Mesenteric fat pad (tissue), 1 donor: ENCODE results near the gene CDK2AP2. TPM values are rescaled to one million over a fixed set of nuclear protein-coding genes. Genes with fewer than 3 reads are reported as not detected.

Experiments used
- DNase-seq: peaks from one replicate; pipeline ENCODE4 v3.0.0-alpha.2; 2020; ENCODE audit warnings: low spot score
- total RNA-seq: library from RNA; stranded (reverse); fragmentation: NEBNext Ultra II Directional; extraction: Animal tissue kit (Norgen Biotek cat#: 25700); gene quantifications from one replicate; pipeline ENCODE4 v1.2.1, GENCODE V29; 2021
- donor health status: DM: yes; HTN: yes; CAD: no.

CDK2AP2 gene
- total RNA-seq, 1 donor from 2014 or later: 59.6 TPM

- DNase-seq: no peak
Measured at GRCh38 chr11:67504005-67504949, 3.7 kb downstream of the CDK2AP2 start.

GRCh38 chr11:67503119-67504004 is 4.6 kb downstream of the CDK2AP2 start:
- DNase-seq: no peak

- DNase-seq: no peak
Measured at GRCh38 chr11:67502328-67502979, 5.5 kb downstream of the CDK2AP2 start.

GRCh38 chr11:67501854-67502253 is 6.1 kb downstream of the CDK2AP2 start:
- no peak for DNase-seq

- DNase-seq: no peak
Measured at GRCh38 chr11:67500831-67501715, 6.9 kb downstream of the CDK2AP2 start.

- no peak for DNase-seq
Measured at GRCh38 chr11:67500484-67500821, 7.5 kb downstream of the CDK2AP2 start.

- no peak for DNase-seq
Measured at GRCh38 chr11:67499808-67500483, 8.0 kb downstream of the CDK2AP2 start.

- no peak for DNase-seq
Measured at GRCh38 chr11:67498544-67498972, 9.4 kb downstream of the CDK2AP2 start.

GRCh38 chr11:67497656-67498291 is 10.2 kb downstream of the CDK2AP2 start:
- no peak for DNase-seq

- no peak for DNase-seq
Measured at GRCh38 chr11:67496113-67496512, 11.8 kb downstream of the CDK2AP2 start.

GRCh38 chr11:67495234-67496005 is 12.5 kb downstream of the CDK2AP2 start:
- no peak for DNase-seq

GRCh38 chr11:67494371-67495233 is 13.4 kb downstream of the CDK2AP2 start:
- DNase-seq: no peak

- DNase-seq: no peak
Measured at GRCh38 chr11:67493548-67494370, 14.2 kb downstream of the CDK2AP2 start.

- no peak for DNase-seq
Measured at GRCh38 chr11:67492801-67493547, 15.0 kb downstream of the CDK2AP2 start.

- DNase-seq: no peak
Measured at GRCh38 chr11:67492069-67492727, 15.8 kb downstream of the CDK2AP2 start.
